ENCODE data around the gene MAP2K4. TPM values are rescaled to one million over a fixed set of nuclear protein-coding genes. Genes with fewer than 3 reads are reported as not detected.

Gene MAP2K4
- total and polyA plus RNA-seq, 2 of the 13 experiments (the other 11 are each of a cell fraction or from before 2014, with no cell fraction given) = 21.5 to 35.6 TPM

- no peak for FAIRE-seq
- no peak for DNase-seq (ENCODE audit: low spot score)
- Histone ChIP-seq H4K20me1 (ENCODE audit: insufficient read depth, low read length) (no peaks in the 10 kb centered on the region), H3K4me3 (replicated peaks in 1 of 3; ENCODE audit: insufficient read depth in 1 of 3, low read depth in 2 of 3, low read length in 3 of 3) (no peak overlapping the region), H3K9me3 (ENCODE audit: low read length) (no peaks in the 10 kb centered on the region), H3K27ac (ENCODE audit: extremely low read length, insufficient read depth, low read length) (no peak overlapping the region), H3K4me1 (ENCODE audit: insufficient read depth, low read length) (peaks cover 11% of the 10 kb centered on the region), H3K79me2 (ENCODE audit: insufficient read depth, low read length) (peaks cover 2% of the 10 kb centered on the region), H3K4me2 (ENCODE audit: low read depth, low read length) (no peak overlapping the region), H3K9ac (ENCODE audit: insufficient read depth, low read depth, low read length) (no peak overlapping the region), H3K36me3 (replicated peaks in 1 of 2; ENCODE audit: control insufficient read depth in 1 of 2, insufficient read depth in 2 of 2, low read length in 2 of 2) (peaks cover 3 to 11% of the 10 kb centered on the region in 2 experiments; a peak in 3 of 5 replicates), H3K27me3 (ENCODE audit: control insufficient read depth in 1 of 2, insufficient read depth in 2 of 2, low read length in 2 of 2) (no peaks in the 10 kb centered on the region), H2AFZ (ENCODE audit: low read length) (no peak overlapping the region)
- BruUV-seq (replicated peaks) = no TSS peak
- 95% methylated on average over 3 of the region's 3 CpGs for WGBS (ENCODE audit: low lambda C conversion rate)
- ATAC-seq = no peak
- CTCF ChIA-PET (ENCODE audit: low intra/inter-chr PET ratio, low total read pairs) = no interaction called here
- POLR2A ChIA-PET = no interaction called here
- in situ Hi-C loops (cut with HindIII; ENCODE audit: extremely low pct_ligation_motif_present, low pct_unique_long_range_greater_than_20kb) = no loop called here
- intact Hi-C loops (cut with micrococcal nuclease; ENCODE audit: unreplicated experiment) = no loop called here
- TF ChIP-seq ZNF281 (CRISPR knock-in tag; IDR thresholded peaks at IDR 0.05; ENCODE audit: borderline replicate concordance) = no peak
- TF ChIP-seq MED1 (CRISPR knock-in tag; IDR thresholded peaks at IDR 0.05) = no peak
- TF ChIP-seq KLF6 (CRISPR knock-in tag; IDR thresholded peaks at IDR 0.05) = no peak
- TF ChIP-seq ZNF225 (CRISPR knock-in tag; IDR thresholded peaks at IDR 0.05) = no peak
- TF ChIP-seq ZNF570 (CRISPR knock-in tag; IDR thresholded peaks at IDR 0.05; ENCODE audit: borderline replicate concordance) = no peak
- TF ChIP-seq, protein P1, sequence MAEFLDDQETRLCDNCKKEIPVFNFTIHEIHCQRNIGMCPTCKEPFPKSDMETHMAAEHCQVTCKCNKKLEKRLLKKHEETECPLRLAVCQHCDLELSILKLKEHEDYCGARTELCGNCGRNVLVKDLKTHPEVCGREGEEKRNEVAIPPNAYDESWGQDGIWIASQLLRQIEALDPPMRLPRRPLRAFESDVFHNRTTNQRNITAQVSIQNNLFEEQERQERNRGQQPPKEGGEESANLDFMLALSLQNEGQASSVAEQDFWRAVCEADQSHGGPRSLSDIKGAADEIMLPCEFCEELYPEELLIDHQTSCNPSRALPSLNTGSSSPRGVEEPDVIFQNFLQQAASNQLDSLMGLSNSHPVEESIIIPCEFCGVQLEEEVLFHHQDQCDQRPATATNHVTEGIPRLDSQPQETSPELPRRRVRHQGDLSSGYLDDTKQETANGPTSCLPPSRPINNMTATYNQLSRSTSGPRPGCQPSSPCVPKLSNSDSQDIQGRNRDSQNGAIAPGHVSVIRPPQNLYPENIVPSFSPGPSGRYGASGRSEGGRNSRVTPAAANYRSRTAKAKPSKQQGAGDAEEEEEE (CRISPR knock-in tag; IDR thresholded peaks at IDR 0.05; ENCODE audit: borderline replicate concordance) = no peak
- no peak for TF ChIP-seq DR1 (CRISPR knock-in tag; IDR thresholded peaks at IDR 0.05)
- TF ChIP-seq IKZF4 (CRISPR knock-in tag; IDR thresholded peaks at IDR 0.05; ENCODE audit: borderline replicate concordance, low read depth, not compliant biosample characterization) = no peak
- TF ChIP-seq NRL (CRISPR knock-in tag; IDR thresholded peaks at IDR 0.05; ENCODE audit: borderline replicate concordance) = no peak
- TF ChIP-seq PAXIP1 (CRISPR knock-in tag; conservative IDR thresholded peaks at IDR 0.05) = no peak
These were observed 76.6 kb downstream of the MAP2K4 start for GRCh38 chr17:12097326-12097725.
